ENCODE results near the gene DEAF1. TPM values are rescaled to one million over a fixed set of nuclear protein-coding genes. Genes with fewer than 3 reads are reported as not detected.

The DEAF1 gene
- total RNA-seq, 2 donors from 2014 or later: 15.8 to 28.0 TPM

DNA sequence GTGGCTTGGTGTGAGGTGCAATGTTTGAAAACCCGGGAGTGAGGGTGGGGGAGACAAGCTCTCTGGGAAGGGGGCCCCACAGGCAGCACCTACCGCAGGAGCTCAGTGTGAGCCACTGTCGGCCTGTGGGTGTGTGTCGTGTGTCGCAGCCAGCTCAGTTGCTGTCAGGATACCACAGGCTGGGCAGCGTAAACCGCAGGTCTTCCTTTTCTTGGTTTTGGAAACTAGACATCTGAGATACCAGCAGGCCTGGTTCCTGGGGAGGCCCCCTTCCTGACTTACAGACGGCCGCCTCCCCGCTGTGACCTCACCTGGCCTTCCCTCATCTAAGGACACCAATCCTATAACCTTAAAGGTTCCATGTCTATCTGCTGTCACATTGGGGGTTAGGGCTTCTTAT lies 98.6 kb downstream of the DEAF1 start:
- no peak for ATAC-seq
- no peak for TF ChIP-seq POLR2A (IDR thresholded peaks at IDR 0.05)
- TF ChIP-seq, protein P1, sequence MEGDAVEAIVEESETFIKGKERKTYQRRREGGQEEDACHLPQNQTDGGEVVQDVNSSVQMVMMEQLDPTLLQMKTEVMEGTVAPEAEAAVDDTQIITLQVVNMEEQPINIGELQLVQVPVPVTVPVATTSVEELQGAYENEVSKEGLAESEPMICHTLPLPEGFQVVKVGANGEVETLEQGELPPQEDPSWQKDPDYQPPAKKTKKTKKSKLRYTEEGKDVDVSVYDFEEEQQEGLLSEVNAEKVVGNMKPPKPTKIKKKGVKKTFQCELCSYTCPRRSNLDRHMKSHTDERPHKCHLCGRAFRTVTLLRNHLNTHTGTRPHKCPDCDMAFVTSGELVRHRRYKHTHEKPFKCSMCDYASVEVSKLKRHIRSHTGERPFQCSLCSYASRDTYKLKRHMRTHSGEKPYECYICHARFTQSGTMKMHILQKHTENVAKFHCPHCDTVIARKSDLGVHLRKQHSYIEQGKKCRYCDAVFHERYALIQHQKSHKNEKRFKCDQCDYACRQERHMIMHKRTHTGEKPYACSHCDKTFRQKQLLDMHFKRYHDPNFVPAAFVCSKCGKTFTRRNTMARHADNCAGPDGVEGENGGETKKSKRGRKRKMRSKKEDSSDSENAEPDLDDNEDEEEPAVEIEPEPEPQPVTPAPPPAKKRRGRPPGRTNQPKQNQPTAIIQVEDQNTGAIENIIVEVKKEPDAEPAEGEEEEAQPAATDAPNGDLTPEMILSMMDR (IDR thresholded peaks at IDR 0.05): no peak
- Histone ChIP-seq H3K27me3 (no peaks in the 10 kb centered on the region), H3K36me3 (replicated peaks in 1 of 2; ENCODE audit: insufficient read depth in 1 of 2, low read depth in 2 of 2) (peaks cover 18 to 41% of the 10 kb centered on the region in 2 donors), H3K4me3 (no peak overlapping the region), H3K9me3 (no peaks in the 10 kb centered on the region), H3K27ac (no peak overlapping the region), H3K4me1 (no peaks in the 10 kb centered on the region)
- DNase-seq: no peak
- intact Hi-C loops (cut with DNase I): no loop called here
- 90 to 92% methylated on average over 10 of the region's 10 CpGs for WGBS, 2 donors

DNA sequence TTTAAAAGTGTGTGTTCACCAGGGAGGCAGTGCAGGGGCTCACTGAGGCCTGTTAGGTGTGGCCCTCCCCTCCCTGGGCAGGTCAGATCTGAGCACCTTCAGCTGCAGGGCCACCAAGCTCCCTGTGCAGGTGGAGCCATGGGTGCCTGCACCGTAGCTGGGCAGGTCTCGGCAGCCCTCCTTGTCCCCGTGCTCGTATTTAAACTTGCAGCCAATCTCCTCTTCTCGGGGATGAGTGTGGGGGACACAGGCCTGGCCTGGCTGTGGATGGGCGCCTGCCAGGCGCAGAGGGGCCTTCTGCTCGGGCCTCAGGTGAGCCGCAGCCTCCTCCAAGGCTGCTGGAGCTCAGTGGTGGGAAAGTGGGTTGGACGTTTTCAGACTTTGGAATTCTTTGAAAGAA lies 99.6 kb downstream of the DEAF1 start:
- no peak for TF ChIP-seq POLR2A (IDR thresholded peaks at IDR 0.05)
- TF ChIP-seq, protein P1 (IDR thresholded peaks at IDR 0.05): no peak
- H3K36me3 ChIP-seq (replicated peaks in 1 of 2; ENCODE audit: insufficient read depth in 1 of 2, low read depth in 2 of 2): peaks cover 18 to 41% of the 10 kb centered on the region in 2 donors
- H3K27ac ChIP-seq: no peak overlapping the region
- no peak for DNase-seq
- H3K27me3 ChIP-seq: no peaks in the 10 kb centered on the region
- intact Hi-C loops (cut with DNase I): no loop called here
- ATAC-seq: no peak
- no peak overlapping the region for H3K4me3 ChIP-seq
- 87 to 90% methylated on average over 3 to 10 of the region's 10 CpGs for WGBS, 2 donors
- H3K9me3 ChIP-seq: no peaks in the 10 kb centered on the region
- H3K4me1 ChIP-seq: no peaks in the 10 kb centered on the region

Other genes starting within 250 kb of the DEAF1 start
- 10 to 100 TPM; 17.4 to 93.3 TPM for gene PTDSS2, start 244.9 kb downstream of the DEAF1 start, total RNA-seq
- gene RNH1, start 188.0 kb downstream of the DEAF1 start, total RNA-seq: 100 to 1,000 TPM in 1 of 2 donors, 10 to 100 TPM in 1; 97.8 to 153 TPM
- 10 to 100 TPM; 13.0 to 15.8 TPM for gene HRAS, start 159.6 kb downstream of the DEAF1 start, total RNA-seq
- 1 to 10 TPM; 1.6 to 2.3 TPM for gene LRRC56, start 157.7 kb downstream of the DEAF1 start, total RNA-seq
- gene LMNTD2, start 134.5 kb downstream of the DEAF1 start, total RNA-seq: 10 to 100 TPM in 1 of 2 donors, 1 to 10 TPM in 1; 6.0 to 12.9 TPM
- 100 to 1,000 TPM in 1 of 2 donors, 10 to 100 TPM in 1; 49.5 to 134 TPM for gene RASSF7, start 134.3 kb downstream of the DEAF1 start, total RNA-seq
- gene PHRF1, start 118.8 kb downstream of the DEAF1 start, total RNA-seq: 10 to 100 TPM; 18.2 to 34.3 TPM
- 10 to 100 TPM; 10.4 to 10.9 TPM for gene IRF7, start 79.3 kb downstream of the DEAF1 start, total RNA-seq
- 10 to 100 TPM in 1 of 2 donors, not detected in 1; 14.5 TPM for gene CDHR5, start 70.3 kb downstream of the DEAF1 start, total RNA-seq
- gene SCT, start 68.0 kb downstream of the DEAF1 start, total RNA-seq: not detected
- 1 to 10 TPM in 1 of 2 donors, not detected in 1; 3.0 TPM for gene DRD4, start 58.0 kb downstream of the DEAF1 start, total RNA-seq
- gene TMEM80, start 594 bp upstream of the DEAF1 start, total RNA-seq: 10 to 100 TPM; 21.8 to 36.3 TPM
- gene EPS8L2, start 11.0 kb upstream of the DEAF1 start, total RNA-seq: 100 to 1,000 TPM; 126 to 153 TPM
- gene TALDO1, start 52.2 kb upstream of the DEAF1 start, total RNA-seq: 100 to 1,000 TPM in 1 of 2 donors, 10 to 100 TPM in 1; 78.9 to 119 TPM
- gene GATD1, start 82.3 kb upstream of the DEAF1 start, total RNA-seq: 10 to 100 TPM; 14.0 to 28.7 TPM
- gene CEND1, start 94.9 kb upstream of the DEAF1 start, total RNA-seq: under 1 TPM in 1 of 2 donors, not detected in 1; 0.78 TPM
- 10 to 100 TPM; 55.8 to 69.5 TPM for gene SLC25A22, start 103.1 kb upstream of the DEAF1 start, total RNA-seq
- gene PIDD1, start 110.0 kb upstream of the DEAF1 start, total RNA-seq: 10 to 100 TPM; 11.9 to 98.6 TPM
- 100 to 1,000 TPM; 395 to 402 TPM for gene RPLP2, start 114.7 kb upstream of the DEAF1 start, total RNA-seq
- 100 to 1,000 TPM in 1 of 2 donors, 10 to 100 TPM in 1; 72.1 to 351 TPM for gene PNPLA2, start 123.7 kb upstream of the DEAF1 start, total RNA-seq
- 100 to 1,000 TPM; 134 to 368 TPM for gene CRACR2B, start 132.7 kb upstream of the DEAF1 start, total RNA-seq
- 100 to 1,000 TPM; 152 to 282 TPM for gene CD151, start 137.7 kb upstream of the DEAF1 start, total RNA-seq
- 10 to 100 TPM; 33.5 to 83.4 TPM for gene POLR2L, start 147.3 kb upstream of the DEAF1 start, total RNA-seq
- 10 to 100 TPM; 44.9 to 87.7 TPM for gene TSPAN4, start 147.6 kb upstream of the DEAF1 start, total RNA-seq
- gene CHID1, start 215.6 kb upstream of the DEAF1 start, total RNA-seq: 10 to 100 TPM; 39.4 to 81.4 TPM
- gene AP2A2, start 230.6 kb upstream of the DEAF1 start, total RNA-seq: 10 to 100 TPM; 40.7 to 77.8 TPM

Measured in body of pancreas (tissue), 4 donors.